A549 (cell line): Measurements from ENCODE around the gene NFIL3. TPM values are rescaled to one million over a fixed set of nuclear protein-coding genes. Genes with fewer than 3 reads are reported as not detected.

Experiments
- ATAC-seq, 2 experiments: fragments of 200-7000 bp in 1 of 2; fragments of >200 bp in 1 of 2; cut with Nextera tagmentation in 1 of 2; cut with Tn5 transposase in 1 of 2; 3 replicates each; pipeline versions ENCODE4 v1.8.0 to v1.9.1; 2018 to 2020; ENCODE audit warnings: mild to moderate bottlenecking in 1 of 2, moderate library complexity in 1 of 2
- CTCF ChIA-PET: fragments of 300-600 bp; sonication (Branson Sonifier 250); formaldehyde crosslinking; extraction: SDS; loops from one replicate; lab custom pipeline; 2021; ENCODE audit warnings: antibody characterized with exemption, inconsistent platforms; lab: Yijun Ruan, JAX
- POLR2A ChIA-PET: fragments of 350-600 bp; formaldehyde crosslinking; extraction: SDS; loops from one replicate; lab custom pipeline; 2021; ENCODE audit warnings: antibody characterized with exemption, inconsistent platforms; lab: Yijun Ruan, JAX
- DNase-seq, 2 experiments: peaks; one replicate each; pipeline versions ENCODE4 v3.0.0 to v3.0.0-alpha.2; 2011 to 2016; ENCODE audit warnings: low read depth in 1 of 2, low spot score in 1 of 2
- FAIRE-seq: peaks from 2 replicates; lab custom pipeline; 2011; peaks lifted over from hg19 to GRCh38; lab: Jason Lieb, UNC
- H3K27ac ChIP-seq, 2 experiments: fragments of >200 bp; sonication (Bioruptor Twin); formaldehyde crosslinking; 3 replicates each; pipeline ENCODE4 v1.5.1; 2016 to 2017
- H3K4me1 ChIP-seq: fragments of >200 bp; sonication (Bioruptor Twin); formaldehyde crosslinking; 3 replicates; pipeline ENCODE4 v1.6.1; 2016
- H3K4me2 ChIP-seq: fragments of >200 bp; sonication (Bioruptor Twin); formaldehyde crosslinking; 3 replicates; pipeline ENCODE4 v1.6.1; 2016
- H3K4me3 ChIP-seq: fragments of >200 bp; sonication (Bioruptor Twin); formaldehyde crosslinking; 3 replicates; pipeline ENCODE4 v1.5.1; 2016
- H3K9me3 ChIP-seq: fragments of >200 bp; sonication (Bioruptor Twin); formaldehyde crosslinking; 3 replicates; pipeline ENCODE4 v1.6.1; 2016
- CEBPB ChIP-seq, 2 experiments: fragments of >200 bp in 1 of 2; sonication (Bioruptor Twin) in 1 of 2; formaldehyde crosslinking in 1 of 2; IDR thresholded peaks; 2 replicates each; pipeline ENCODE4 v1.6.1; 2012 to 2016
- CHD2 ChIP-seq: fragments of 150-350 bp; IDR thresholded peaks from 2 replicates; pipeline ENCODE4 v1.6.1; 2014; ENCODE audit warnings: low read length; ENCODE audit not compliant: partially characterized antibody
- CHD4 ChIP-seq: fragments of 200-600 bp; sonication (generic); IDR thresholded peaks from 2 replicates; pipeline ENCODE4 v1.6.1; 2016; ENCODE audit warnings: antibody characterized with exemption, mild to moderate bottlenecking, borderline replicate concordance
- EHF ChIP-seq: fragments of 250-450 bp; sonication (Bioruptor Pico); IDR thresholded peaks from 2 replicates; pipeline ENCODE4 v1.5.0; 2020; ENCODE audit warnings: mild to moderate bottlenecking
- GATA3 ChIP-seq: IDR thresholded peaks from 2 replicates; pipeline ENCODE4 v1.6.1; 2012; ENCODE audit warnings: borderline replicate concordance
- HEYL ChIP-seq: fragments of 250-450 bp; sonication (Bioruptor Pico); IDR thresholded peaks from 2 replicates; pipeline ENCODE4 v1.8.0; 2021; ENCODE audit warnings: mild to moderate bottlenecking, moderate library complexity
- JUN ChIP-seq, 2 experiments: fragments of >200 bp; sonication (Bioruptor Twin); formaldehyde crosslinking; IDR thresholded peaks; 2 replicates in 1 of 2; 3 replicates in 1 of 2; pipeline ENCODE4 v1.6.1; 2016 to 2017
- KDM5A ChIP-seq: fragments of 200-600 bp; sonication (generic); IDR thresholded peaks from 2 replicates; pipeline ENCODE4 v1.6.1; 2016; ENCODE audit warnings: antibody characterized with exemption, mild to moderate bottlenecking
- MAFK ChIP-seq: fragments of 450-650 bp; IDR thresholded peaks from 2 replicates; pipeline ENCODE4 v1.6.1; 2014; ENCODE audit not compliant: partially characterized antibody
- MAZ ChIP-seq: fragments of 150-350 bp; IDR thresholded peaks from 2 replicates; pipeline ENCODE4 v1.6.1; 2014; ENCODE audit warnings: antibody characterized with exemption, low read depth, low read length, borderline replicate concordance
- NFE2L2 ChIP-seq: fragments of 150-350 bp; conservative IDR thresholded peaks from 2 replicates; pipeline ENCODE4 v1.6.1; 2014; ENCODE audit warnings: low read length
- PHF8 ChIP-seq: fragments of 200-600 bp; sonication (generic); IDR thresholded peaks from 2 replicates; pipeline ENCODE4 v1.6.1; 2016; ENCODE audit warnings: low read depth, mild to moderate bottlenecking, antibody characterized with exemption, moderate library complexity, borderline replicate concordance
- POLR2A ChIP-seq: IDR thresholded peaks from 2 replicates; pipeline ENCODE4 v1.6.1; 2012; ENCODE audit warnings: mild to moderate bottlenecking, low read length
- SMC3 ChIP-seq: fragments of >200 bp; sonication (Bioruptor Twin); formaldehyde crosslinking; IDR thresholded peaks from 3 replicates; pipeline ENCODE4 v1.6.1; 2018; ENCODE audit warnings: inconsistent platforms
- TP53 ChIP-seq: fragments of 250-450 bp; sonication (Bioruptor Pico); IDR thresholded peaks from 2 replicates; pipeline ENCODE4 v1.5.0; 2021; ENCODE audit warnings: mild to moderate bottlenecking, moderate library complexity
- ZSCAN20 ChIP-seq: fragments of 250-450 bp; sonication (Bioruptor Pico); IDR thresholded peaks from 2 replicates; pipeline ENCODE4 v1.8.0; 2022; ENCODE audit warnings: mild to moderate bottlenecking, moderate library complexity
- WGBS: methylation state at CpG from one replicate; pipeline ENCODE4 v1.1.6; 2017; ENCODE audit errors: missing lambda C conversion rate; 5-methylcytosine and 5-hydroxymethylcytosine counted together
- polyA plus RNA-seq, 4 experiments: library from polyadenylated mRNA; depleted of rRNA in 3 of 4; stranded (reverse); fragments of >200 nt; fragmentation: RNase III in 1 of 4; extraction: RNeasy Plus Mini Kit Qiagen cat#74134 plus additional on column Dnase treatment in 1 of 4; gene quantifications; 2 replicates in 3 of 4; 3 replicates in 1 of 4; pipeline ENCODE4 v1.2.3, GENCODE V29; 2011 to 2017
- TF ChIP-seq, protein P1 (sequence below): fragments of 200-600 bp; sonication (generic); IDR thresholded peaks from 2 replicates; pipeline ENCODE4 v1.6.1; 2016; ENCODE audit warnings: antibody characterized with exemption, mild to moderate bottlenecking, moderate library complexity
- TF ChIP-seq, protein P2 (sequence below): fragments of 150-350 bp; IDR thresholded peaks from 2 replicates; pipeline ENCODE4 v1.6.1; 2014; ENCODE audit warnings: low read depth, mild to moderate bottlenecking, low read length
- TF ChIP-seq, protein P3 (sequence below): fragments of 450-650 bp; IDR thresholded peaks from 2 replicates; pipeline ENCODE4 v1.6.1; 2014; ENCODE audit warnings: antibody characterized with exemption
- TF ChIP-seq, protein P4 (sequence below): fragments of >200 bp; sonication (Bioruptor Twin); formaldehyde crosslinking; IDR thresholded peaks from 3 replicates; pipeline ENCODE4 v1.6.1; 2016

NFIL3 gene
- polyA plus RNA-seq, 2 of the 4 experiments (the other 2 are of a cell fraction) = 10.5 to 16.1 TPM

DNA sequence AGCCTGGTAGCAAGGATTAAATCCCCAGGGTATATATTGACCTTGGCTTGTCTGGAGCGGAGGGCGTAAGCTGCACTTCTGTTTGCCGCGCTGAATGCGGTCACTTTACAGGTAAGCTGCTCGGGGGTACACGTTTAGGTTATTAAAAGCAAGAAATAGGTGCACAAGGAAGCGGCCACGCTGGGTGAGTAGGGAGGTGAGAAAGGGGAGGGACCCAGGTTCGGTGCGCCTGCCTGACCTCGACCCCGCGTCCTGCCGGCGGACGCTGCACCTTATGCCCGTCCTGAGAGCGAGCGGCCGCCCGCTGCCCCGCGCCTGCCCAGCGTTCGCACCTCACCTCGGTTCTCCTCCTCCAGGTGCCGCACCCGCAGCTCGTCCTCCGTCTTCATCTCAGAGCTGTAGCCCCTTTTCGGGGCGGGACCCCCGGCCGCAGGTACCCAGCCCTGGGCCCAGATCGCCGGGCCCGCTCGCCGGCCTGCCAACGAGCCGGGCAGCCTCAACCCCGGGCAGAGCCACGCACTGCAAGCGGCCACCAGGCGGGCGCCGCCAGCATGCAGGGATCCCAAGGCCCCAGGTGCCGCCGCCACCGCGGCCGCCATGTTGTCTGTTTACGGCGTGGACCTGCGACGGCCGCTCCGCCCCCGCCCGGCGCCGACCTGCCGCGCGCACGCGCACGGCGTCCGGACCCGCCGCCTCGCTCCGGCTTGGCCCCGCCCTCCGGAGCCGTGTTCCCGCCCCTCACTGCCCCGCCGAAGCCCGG lies 62.2 kb downstream of the NFIL3 start, which contains the start of gene AUH (continued):
- TF ChIP-seq POLR2A = peak; percentile 54
- no peak for TF ChIP-seq TP53 (CRISPR knock-in tag)
- TF ChIP-seq, protein P1, sequence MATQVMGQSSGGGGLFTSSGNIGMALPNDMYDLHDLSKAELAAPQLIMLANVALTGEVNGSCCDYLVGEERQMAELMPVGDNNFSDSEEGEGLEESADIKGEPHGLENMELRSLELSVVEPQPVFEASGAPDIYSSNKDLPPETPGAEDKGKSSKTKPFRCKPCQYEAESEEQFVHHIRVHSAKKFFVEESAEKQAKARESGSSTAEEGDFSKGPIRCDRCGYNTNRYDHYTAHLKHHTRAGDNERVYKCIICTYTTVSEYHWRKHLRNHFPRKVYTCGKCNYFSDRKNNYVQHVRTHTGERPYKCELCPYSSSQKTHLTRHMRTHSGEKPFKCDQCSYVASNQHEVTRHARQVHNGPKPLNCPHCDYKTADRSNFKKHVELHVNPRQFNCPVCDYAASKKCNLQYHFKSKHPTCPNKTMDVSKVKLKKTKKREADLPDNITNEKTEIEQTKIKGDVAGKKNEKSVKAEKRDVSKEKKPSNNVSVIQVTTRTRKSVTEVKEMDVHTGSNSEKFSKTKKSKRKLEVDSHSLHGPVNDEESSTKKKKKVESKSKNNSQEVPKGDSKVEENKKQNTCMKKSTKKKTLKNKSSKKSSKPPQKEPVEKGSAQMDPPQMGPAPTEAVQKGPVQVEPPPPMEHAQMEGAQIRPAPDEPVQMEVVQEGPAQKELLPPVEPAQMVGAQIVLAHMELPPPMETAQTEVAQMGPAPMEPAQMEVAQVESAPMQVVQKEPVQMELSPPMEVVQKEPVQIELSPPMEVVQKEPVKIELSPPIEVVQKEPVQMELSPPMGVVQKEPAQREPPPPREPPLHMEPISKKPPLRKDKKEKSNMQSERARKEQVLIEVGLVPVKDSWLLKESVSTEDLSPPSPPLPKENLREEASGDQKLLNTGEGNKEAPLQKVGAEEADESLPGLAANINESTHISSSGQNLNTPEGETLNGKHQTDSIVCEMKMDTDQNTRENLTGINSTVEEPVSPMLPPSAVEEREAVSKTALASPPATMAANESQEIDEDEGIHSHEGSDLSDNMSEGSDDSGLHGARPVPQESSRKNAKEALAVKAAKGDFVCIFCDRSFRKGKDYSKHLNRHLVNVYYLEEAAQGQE = no peak
- TF ChIP-seq NFE2L2 = no peak
- TF ChIP-seq GATA3 = no peak
- peak in 1 of 2 experiments; percentile 75; a peak in 2 of 5 replicates for TF ChIP-seq JUN (IDR thresholded peaks at IDR 0.05)
- TF ChIP-seq, all 56 proteins: peak for 8

DNA sequence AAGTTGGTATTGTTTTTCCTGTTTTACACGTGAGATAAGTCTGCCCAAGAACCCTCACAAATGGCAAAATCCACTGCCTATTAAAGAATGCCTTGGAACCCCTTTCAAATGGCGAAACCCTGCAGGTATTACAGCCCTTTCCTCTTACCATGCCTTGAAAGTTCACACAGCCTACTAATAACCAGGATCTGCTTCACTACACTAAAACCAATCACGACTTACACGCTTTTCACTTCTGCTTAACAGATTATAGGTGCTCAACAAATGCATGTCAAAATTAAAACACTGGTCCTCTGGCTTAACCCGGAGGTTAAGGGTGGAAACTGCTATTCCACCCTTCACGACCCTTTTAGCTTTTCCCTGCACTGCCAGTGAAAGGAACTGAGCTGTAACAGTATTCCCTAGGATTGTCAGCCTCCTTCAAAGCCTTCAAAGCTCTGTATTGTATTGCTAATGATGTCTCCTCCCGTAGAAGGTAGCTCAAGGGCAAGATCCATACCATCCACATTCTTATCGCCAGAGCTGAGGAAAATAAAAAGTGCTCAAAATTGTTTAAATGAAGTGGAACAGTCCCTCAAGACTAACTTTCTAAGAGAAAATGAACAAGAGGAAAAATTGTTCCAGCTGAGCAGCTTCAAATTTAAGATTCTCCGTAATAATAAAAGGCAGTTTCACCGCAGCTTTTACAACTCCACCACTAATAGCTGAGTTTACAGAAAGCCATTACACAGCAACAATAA lies 62.9 kb downstream of the NFIL3 start:
- DNase-seq (no peak), ATAC-seq (no peak; a peak in 1 of 6 replicates), FAIRE-seq (no peak)
- H3K4me1 ChIP-seq = peaks cover 17% of the 10 kb centered on the region
- POLR2A ChIA-PET = interaction anchor here (1.0 to 2.6 kb wide), 2 partner anchors 63 to 66 kb away, joined by 3 to 16 read pairs; partner anchors contain the start of gene NFIL3
- H3K9me3 ChIP-seq = no peaks in the 10 kb centered on the region
- CTCF ChIA-PET = interaction anchor here (0.6 to 2.3 kb wide), 8 partner anchors 14 to 323 kb away, joined by 3 to 9 read pairs (median 4); no protein-coding TSS in a partner anchor
- peak overlapping the region; percentile 90 to 96 for H3K27ac ChIP-seq
- peak overlapping the region; percentile 87 for H3K4me3 ChIP-seq
- WGBS = 50% methylated on average over 10 of the region's 10 CpGs
- TF ChIP-seq, protein P2, sequence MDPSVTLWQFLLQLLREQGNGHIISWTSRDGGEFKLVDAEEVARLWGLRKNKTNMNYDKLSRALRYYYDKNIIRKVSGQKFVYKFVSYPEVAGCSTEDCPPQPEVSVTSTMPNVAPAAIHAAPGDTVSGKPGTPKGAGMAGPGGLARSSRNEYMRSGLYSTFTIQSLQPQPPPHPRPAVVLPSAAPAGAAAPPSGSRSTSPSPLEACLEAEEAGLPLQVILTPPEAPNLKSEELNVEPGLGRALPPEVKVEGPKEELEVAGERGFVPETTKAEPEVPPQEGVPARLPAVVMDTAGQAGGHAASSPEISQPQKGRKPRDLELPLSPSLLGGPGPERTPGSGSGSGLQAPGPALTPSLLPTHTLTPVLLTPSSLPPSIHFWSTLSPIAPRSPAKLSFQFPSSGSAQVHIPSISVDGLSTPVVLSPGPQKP = no peak
- no peak for TF ChIP-seq ZSCAN20 (CRISPR knock-in tag)
- no peak for TF ChIP-seq CHD4
- TF ChIP-seq, protein P3, sequence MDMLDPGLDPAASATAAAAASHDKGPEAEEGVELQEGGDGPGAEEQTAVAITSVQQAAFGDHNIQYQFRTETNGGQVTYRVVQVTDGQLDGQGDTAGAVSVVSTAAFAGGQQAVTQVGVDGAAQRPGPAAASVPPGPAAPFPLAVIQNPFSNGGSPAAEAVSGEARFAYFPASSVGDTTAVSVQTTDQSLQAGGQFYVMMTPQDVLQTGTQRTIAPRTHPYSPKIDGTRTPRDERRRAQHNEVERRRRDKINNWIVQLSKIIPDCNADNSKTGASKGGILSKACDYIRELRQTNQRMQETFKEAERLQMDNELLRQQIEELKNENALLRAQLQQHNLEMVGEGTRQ = no peak
- TF ChIP-seq EHF (CRISPR knock-in tag) = no peak
- no peak for TF ChIP-seq HEYL (CRISPR knock-in tag)
- H3K4me2 ChIP-seq = peak overlapping the region; percentile 78

DNA sequence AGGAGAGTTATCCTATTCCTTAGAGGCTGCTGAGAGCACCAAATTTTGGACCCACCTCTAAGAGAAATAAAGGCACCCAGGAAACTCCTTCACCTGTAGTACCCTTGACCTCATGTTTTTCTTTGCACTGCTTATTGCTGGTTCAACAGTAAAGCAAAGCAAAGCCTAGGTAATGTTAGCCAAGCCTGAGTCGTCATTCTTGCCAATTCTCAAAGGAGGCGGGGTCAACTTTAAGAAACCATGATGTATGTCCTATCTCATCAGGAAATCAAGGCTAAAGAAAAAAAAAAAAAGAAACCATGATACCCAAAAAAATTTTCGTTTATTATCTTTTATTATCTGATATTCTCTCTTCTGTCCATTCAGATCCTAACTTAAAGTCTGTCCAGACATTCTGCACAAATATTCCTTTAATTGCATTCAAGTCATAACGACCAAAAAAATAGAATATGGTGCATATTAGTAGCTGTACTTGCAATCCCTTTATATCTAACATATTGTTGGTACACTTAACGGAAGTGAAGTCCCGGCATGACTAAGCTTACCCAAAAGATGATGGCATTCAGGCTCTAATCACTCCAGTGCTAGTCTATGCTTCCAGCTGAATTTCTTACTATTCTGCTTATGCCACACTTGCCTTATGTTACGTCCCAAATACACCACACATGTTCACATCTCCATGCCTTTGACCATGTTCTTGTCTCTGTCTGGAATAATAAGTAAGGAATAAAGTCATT lies 63.7 kb downstream of the NFIL3 start:
- no peak for DNase-seq
- H3K9me3 ChIP-seq = no peaks in the 10 kb centered on the region
- TF ChIP-seq MAFK = no peak
- TF ChIP-seq MAZ = no peak
- TF ChIP-seq SMC3 = no peak
- TF ChIP-seq CHD2 = no peak
- TF ChIP-seq TP53 (CRISPR knock-in tag) = no peak
- no peak for TF ChIP-seq CEBPB (IDR thresholded peaks at IDR 0.05)
- TF ChIP-seq PHF8 = no peak
- TF ChIP-seq, protein P4, sequence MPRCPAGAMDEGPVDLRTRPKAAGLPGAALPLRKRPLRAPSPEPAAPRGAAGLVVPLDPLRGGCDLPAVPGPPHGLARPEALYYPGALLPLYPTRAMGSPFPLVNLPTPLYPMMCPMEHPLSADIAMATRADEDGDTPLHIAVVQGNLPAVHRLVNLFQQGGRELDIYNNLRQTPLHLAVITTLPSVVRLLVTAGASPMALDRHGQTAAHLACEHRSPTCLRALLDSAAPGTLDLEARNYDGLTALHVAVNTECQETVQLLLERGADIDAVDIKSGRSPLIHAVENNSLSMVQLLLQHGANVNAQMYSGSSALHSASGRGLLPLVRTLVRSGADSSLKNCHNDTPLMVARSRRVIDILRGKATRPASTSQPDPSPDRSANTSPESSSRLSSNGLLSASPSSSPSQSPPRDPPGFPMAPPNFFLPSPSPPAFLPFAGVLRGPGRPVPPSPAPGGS = no peak
- TF ChIP-seq KDM5A = no peak
- TF ChIP-seq, all 56 proteins: peak for 0
- Histone ChIP-seq H3K4me1 (peaks cover 17% of the 10 kb centered on the region), H3K27ac (no peak overlapping the region), H3K4me2 (peak overlapping the region; percentile 78), H3K4me3 (peak overlapping the region; percentile 12; the same call in 1 of the 3 replicates)
- WGBS = 69% methylated on average over 7 of the region's 7 CpGs
- CTCF ChIA-PET = interaction anchor here (0.9 to 1.6 kb wide), 5 partner anchors 65 to 367 kb away, joined by 3 to 6 read pairs (median 4); no protein-coding TSS in a partner anchor
- POLR2A ChIA-PET = interaction anchor here (2.6 kb wide), 1 partner anchor 64 kb away, joined by 16 read pairs; the partner anchor contains the start of gene NFIL3
- ATAC-seq (no peak), FAIRE-seq (peak; percentile 32)
